ENCODE measurements around the gene ADSS2.

Gene ADSS2

DNA sequence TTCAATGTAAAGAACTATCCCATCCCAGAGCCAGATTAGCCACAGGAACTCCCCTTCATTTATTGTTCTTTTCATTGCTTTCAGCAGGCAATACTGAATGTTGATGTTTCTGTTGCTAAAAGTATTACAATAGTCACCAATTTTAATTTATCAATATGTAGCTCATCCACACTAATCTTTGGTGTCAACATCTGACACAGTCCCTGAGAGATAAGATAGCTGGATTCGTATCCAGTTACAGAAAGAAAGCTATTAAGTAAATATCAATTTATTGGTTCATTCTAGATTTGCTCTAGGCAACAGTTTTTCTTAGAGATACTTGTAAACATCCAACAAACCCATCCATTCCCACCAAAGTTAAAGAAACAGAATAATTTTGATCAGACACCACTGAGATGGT lies 4.7 kb downstream of the ADSS2 start:
- in situ Hi-C loops (cut with MboI; ENCODE audit: low sequenced_read_pairs) = no loop called here

DNA sequence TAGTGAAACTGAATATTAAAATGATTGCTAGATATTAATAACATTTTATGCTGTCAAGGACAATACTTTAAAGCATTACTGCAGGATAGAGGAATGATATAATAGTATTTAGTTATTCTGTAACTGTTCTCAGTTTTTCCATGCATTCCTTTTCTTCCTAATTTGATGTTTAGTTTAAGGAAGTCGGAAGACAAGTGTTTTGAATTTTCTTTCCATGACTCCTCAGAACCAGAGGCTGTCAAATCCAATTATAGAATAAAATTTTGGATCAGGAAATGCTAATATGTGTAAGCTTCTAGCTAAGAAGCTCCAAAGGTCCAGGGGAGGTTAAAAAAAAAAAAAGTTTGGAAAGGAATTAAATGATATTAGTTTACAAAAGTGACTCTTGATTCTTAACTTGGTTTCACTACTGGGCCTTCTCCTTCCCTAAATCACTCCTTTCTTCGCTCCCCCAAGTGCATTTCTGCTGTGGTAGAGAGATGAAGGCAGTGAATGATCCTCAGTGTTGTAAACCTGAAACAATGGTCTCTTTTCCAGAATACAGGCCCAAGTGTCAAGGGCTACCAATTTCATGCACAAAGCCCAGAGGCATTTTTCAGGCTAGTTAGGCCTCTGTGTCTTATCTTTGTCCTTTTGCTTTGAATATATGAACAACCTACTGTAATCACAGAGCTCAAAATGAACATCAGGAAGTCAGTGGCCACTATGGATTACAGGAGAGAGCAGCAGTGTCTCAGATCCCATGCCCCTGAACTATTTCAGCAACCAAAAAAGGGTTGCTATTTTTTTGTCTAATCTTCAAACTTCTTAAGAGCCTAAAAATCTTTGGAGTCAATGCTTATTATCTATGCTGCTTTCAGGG lies 6.2 kb downstream of the ADSS2 start:
- in situ Hi-C loops (cut with MboI; ENCODE audit: low sequenced_read_pairs) = no loop called here

DNA sequence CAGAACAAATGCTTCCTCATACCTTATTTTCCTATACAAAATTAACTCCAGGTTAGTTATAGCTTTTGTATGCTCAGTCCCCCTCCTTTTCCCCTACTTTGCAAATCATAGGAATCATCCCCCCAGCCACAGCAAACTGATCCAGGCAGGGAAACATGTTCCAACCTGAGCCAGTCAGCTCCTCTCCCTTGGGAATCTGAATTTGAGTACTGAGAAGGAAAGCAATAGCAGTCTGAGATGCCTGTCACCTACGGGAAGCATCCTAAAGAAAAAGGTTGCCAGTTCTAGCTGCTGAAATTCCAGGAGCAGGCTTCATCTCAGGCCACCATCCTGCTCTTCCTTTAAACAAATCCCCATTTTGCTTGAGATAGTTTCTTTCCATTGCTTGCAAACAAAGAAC lies 6.9 kb downstream of the ADSS2 start:
- in situ Hi-C loops (cut with MboI; ENCODE audit: low sequenced_read_pairs) = no loop called here

DNA sequence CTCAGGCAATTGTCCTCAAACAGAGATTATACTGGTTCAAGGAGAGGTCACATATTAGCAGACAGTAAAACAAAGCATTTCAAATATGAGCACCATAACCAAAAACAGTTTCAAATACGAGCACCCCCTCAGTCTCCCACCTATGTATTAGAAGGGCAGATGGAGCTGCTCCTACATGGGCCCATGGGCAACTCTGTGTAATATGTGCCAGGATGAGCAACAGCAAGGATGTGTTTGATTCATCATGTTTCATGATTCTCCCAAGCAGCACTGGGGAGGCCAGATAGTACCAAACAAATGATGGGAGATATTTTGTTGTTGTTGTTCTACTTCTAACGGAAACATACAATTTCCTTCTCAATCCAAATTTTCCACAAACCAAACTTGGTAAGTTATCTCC lies 8.9 kb downstream of the ADSS2 start:
- in situ Hi-C loops (cut with MboI; ENCODE audit: low sequenced_read_pairs) = no loop called here

DNA sequence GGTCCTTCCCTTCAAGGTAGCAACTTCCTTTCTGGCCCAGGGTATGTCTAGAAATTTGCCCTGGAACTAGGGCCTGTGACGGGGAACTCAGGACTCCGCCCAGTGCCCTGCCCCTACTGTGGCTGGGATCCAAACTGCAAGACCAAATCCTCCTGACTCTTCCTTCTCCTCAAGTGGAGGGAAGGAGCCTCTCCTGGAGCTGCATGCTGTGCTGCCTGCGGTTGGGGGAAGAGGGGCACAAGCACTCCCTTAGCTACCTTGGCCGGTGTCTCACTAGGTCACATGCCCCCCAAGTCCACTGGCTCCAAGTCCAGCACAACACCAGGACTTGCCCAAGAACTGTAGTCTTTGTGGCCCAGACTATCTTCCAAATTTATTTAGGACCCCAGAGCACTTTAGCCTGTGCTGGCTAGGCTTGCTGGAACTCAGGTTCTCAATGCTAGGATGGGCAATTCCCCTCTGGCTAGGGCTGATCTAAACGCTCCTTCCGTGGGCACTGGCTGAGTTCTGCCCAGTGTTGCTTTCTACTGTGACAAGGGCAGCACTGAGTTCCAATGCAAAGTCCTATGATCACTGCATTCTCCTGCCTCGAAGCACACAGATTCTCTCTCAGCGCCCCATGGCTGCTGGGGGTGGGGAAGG lies 12.2 kb downstream of the ADSS2 start:
- in situ Hi-C loops (cut with MboI; ENCODE audit: low sequenced_read_pairs) = no loop called here

DNA sequence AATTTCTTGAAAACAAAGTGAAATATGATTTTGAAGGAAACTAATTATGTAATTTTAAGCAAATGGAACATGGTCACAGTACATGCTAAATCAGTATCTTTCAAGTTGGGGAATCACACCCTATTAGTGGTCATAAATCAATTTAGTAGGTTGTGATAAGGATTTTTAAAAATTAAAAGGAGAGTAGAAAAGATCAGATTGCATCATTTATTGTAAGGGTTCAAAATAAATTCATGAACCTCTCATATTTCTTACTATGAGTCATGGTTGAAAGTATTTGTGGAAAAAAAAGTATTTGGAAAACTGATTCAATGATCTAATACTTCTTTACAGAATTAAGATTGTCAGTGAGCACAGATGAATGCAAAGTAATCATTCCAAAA lies 14.6 kb downstream of the ADSS2 start:
- in situ Hi-C loops (cut with MboI; ENCODE audit: low sequenced_read_pairs) = no loop called here

DNA sequence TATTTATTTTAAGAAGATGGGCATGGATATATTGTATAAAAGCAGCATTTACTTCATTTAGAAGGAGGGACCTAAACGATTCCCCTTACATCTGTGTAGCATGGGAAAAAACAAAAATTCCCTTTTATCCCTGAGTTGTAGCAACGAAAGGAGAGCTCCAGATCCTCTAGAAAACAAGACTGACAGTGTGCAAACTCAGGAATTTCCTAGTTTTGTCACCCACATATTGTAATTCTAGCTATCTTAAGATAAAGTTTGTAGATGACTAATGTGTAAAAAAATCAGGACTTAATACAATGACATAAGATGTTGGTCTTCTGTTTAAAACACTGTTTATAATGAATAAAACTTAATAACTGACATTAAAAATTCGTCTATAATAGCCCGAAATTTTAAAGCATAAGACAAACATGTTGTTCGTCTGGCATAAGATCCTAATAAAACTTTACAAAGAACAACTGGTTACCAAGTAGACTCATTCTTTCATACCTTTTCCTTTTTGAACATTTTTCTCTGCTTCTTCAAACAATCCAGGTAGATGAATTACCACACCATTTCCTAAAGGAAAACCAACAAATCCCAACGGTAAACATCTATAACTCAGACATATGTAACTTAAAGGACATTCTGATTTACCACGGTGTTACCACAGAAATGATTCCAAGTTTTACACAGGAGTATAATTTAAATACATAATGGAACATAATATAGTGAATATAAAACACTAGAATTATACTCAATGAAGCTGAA lies 15.2 kb downstream of the ADSS2 start:
- in situ Hi-C loops (cut with MboI; ENCODE audit: low sequenced_read_pairs) = no loop called here

DNA sequence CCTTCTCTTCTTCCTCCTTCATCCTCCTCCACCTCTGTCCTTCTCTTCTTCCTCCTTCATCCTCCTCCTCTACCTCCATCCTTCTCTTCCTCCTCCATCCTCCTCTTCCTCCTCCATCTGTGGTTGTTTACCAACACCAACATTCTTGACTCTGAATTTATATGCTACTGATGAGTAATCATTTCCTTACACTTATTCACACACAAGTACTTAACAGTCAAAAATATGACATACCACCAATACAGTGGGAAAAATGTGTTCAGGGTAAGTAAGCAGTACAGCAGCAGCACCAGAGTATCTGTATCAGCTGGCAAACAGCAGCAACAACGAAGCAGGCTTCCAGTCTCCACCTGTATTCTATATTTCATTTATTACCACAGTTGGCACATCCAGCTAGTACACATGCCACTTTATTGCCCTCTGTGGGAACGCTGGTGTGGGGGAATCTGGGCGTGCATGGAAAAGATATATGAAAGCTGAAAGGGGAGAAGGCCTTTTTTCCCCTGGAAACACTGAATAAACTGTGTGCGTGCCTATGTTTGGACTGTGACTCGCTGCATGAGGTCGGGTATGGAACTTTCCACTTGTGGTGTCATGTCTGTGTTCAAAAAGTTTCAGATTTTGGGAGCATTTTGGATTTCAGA lies 16.0 kb downstream of the ADSS2 start:
- in situ Hi-C loops (cut with MboI; ENCODE audit: low sequenced_read_pairs) = no loop called here

DNA sequence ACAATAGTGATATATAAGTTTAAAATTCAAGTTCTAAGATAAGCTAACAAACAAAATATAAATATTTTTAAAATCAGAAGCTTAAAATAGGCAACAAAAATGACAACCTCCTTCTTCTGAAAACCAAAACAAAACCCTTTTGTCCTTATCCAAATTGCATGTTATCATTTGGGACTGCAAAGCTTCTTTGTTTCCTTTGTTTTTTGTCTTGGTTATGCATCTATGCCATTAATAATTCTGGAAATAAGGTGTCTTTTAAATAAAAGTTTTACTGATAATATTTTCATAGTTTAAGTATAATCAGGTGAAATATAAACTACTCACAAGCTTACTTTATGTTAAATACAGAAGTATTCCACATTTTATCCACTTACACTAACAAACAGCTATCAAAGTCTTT lies 20.5 kb downstream of the ADSS2 start:
- in situ Hi-C loops (cut with MboI; ENCODE audit: low sequenced_read_pairs) = no loop called here

DNA sequence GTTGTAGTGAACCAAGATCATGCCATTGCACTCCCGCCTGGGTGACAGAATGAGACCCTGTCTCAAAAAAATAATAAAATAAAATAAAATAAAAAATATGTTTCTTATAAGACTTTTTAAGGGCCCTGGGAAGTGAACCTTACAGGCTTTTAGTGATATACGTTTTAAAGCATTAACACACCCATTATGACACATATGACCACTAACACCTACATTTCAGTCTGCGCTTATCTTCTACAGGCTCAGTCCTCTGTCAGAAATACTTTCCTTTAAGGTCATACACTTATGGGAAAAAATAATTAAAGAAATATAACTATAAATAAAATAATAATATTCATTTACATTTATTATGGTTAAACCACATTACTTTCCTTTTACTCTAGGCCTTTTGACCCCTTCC lies 21.9 kb downstream of the ADSS2 start:
- in situ Hi-C loops (cut with MboI; ENCODE audit: low sequenced_read_pairs) = no loop called here

DNA sequence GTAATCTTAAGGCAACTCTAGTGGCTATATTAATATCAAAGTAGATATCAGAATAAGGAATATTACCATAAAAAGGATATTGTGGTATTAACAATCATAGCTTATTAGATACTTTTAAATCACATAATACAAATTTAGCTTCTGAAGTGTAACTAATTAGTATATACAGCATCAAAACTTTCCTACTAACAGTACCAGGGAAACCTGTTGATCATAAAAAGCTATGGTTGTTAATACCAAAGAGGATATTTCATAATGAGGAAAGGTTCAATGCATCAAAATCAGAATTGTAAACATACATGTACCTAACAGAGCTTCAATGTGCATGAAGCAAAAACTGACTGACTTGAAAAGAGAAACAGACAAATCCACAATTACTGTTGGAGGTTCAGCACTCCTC lies 24.1 kb downstream of the ADSS2 start:
- in situ Hi-C loops (cut with MboI; ENCODE audit: low sequenced_read_pairs) = no loop called here

DNA sequence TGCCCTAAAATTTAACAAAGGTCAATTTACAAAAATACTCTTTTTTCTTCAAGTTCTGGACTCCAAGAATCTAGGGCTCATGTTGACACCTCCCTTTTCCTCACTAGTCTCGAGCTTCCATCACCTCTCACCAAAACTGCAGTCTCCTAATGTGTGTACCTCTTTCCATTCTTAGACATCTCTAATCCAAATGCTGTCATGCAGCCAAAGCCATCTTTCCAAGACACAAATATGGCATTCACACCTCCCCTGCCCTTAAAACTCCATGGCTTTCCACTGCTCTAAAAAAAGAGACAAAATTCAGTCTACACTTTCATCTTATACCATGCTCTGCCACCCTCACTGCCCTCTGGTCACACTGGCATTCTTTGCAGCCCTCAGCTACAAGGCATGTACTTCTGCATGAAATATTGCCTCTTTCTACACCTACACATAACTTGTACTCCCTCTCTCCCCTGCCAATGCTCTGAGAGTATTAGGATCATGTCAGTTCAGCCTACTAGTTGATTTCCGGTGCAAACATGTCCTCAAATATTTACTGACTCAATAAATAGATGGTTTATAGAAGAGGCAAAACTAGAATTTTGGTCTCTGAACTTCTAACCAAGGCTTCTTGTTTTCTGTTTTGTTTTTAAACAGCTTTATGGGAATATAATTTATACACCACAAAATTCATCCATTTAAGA lies 26.9 kb downstream of the ADSS2 start:
- in situ Hi-C loops (cut with MboI; ENCODE audit: low sequenced_read_pairs) = no loop called here

DNA sequence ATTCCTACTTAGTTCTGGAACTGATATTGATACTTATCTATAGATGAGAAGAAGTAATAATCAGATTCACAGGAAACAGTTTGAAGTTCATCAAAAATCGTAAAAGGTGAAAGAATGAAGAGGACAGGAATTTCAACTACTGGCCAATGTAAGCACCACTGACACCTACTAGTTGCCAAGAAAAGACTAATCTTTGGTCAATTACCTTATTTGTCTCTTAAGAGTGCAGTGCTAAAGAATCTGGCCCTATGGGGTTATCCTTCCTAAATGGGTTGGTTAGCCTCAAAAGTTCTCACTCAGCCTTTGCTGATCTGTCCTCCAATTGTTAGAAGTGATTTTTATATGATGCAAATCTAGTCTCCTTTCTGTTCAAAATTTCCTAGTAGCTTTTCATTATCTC lies 29.5 kb downstream of the ADSS2 start:
- in situ Hi-C loops (cut with MboI; ENCODE audit: low sequenced_read_pairs) = no loop called here

DNA sequence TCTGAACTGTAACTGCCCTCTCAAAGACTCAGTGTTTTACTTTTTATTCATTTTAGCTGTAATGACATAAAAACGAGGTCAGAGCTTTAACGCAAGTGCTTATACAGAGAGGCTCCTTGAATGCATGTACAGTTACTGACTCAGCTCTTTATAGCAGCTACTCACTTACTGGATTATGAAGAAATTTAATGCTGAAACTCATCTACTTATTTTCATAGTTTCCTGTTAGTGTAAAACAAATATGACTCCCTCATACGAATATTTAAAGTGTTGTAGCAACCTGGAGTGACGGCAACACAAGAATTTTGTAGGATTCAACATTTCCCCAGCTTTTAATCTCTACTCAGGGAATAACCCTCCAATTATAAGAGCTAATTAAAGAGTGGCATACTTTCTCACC lies 32.7 kb downstream of the ADSS2 start:
- in situ Hi-C loops (cut with MboI; ENCODE audit: low sequenced_read_pairs) = no loop called here

DNA sequence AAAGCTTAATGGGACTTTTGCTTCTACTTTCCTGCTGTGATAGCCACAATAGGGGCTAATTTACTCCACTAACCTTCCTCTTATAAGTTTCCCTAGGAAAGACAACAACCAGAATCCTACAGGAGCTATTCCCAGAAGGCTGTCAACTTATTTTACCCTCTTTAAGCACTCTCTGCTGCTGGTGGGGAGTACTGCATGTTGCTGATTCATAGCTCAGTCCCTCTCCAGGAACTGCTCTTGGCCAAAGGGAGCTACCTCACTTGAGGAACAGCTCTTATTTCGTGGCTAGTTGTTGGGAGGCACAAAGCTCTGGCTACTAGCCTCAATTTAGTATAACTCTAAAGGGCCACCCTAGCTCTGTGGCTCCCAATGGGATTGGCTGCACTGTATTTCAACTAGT lies 37.2 kb downstream of the ADSS2 start:
- in situ Hi-C loops (cut with MboI; ENCODE audit: low sequenced_read_pairs) = no loop called here

DNA sequence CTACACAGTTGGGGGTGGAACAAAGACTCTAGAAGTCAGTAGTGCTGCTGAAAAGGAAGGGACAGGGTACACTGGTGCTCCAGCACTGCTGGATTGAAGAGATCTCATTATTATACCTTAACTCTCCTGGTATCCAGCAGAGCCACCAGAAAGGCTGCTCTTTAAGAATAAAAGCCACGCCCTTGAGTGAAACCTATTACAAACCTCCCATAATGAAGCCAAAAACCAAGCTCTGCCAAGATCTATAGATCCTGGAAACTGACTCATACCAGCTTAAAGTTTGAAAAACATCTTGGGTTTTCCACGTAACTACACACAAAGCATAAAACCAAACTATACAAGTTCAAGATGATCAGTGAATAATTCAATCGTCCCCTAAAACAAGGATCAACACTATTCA lies 38.0 kb downstream of the ADSS2 start:
- in situ Hi-C loops (cut with MboI; ENCODE audit: low sequenced_read_pairs) = no loop called here

DNA sequence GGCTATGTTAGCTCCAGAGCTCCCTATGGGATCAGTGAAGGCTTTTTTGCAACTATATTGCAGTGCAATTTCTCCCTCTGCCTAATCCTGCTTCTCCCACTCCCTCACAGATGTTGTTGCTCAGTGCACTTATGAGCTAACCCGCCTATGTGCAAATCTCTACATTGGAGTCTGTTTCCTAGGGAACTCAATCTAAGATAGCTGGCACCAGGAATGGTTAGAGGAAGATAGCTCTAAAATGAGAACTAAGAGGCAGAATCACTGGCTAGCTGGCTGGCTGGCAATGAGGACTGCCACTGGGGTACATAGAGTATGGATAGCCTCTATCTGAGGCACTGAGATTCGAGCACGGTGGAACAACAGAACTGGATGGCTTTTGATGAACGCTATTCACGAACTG lies 39.5 kb downstream of the ADSS2 start:
- in situ Hi-C loops (cut with MboI; ENCODE audit: low sequenced_read_pairs) = no loop called here

DNA sequence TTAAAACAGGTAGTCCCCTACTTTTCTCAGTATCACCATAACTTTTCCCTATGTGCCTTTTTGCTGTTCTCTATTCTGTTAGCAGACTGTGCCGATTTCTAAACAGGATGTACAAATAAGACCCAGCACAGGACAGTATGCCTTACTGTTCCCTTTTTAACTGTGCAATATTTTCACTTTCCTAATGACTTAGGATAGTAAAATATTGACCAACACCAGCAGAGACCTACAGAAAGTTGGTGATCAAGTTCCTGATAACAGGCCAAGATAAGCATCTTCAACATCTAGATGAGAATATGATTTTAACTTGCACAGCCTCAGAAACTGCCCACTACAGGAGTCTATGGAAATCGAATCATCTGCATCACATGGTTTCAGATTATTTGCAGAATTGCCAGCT lies 42.0 kb downstream of the ADSS2 start:
- in situ Hi-C loops (cut with MboI; ENCODE audit: low sequenced_read_pairs) = no loop called here

DNA sequence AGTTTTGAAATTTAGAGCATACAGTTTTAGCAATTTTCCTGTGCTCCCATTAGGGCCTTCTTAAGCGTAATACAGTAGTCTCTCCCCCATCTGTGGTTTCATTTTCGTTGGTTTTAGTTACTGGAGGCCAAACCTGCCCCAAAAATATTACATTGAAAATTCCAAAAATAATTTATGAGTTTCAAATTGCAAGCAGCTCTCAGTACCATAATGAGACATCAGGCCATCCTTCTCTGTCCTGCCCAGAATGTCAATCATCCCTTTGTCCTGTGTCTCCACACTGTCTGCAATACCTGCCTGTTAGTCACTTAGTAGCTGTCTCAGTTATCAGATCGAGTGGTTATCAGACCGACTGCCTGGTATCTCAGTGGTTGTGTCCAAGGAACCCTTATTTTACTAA lies 45.4 kb downstream of the ADSS2 start:
- in situ Hi-C loops (cut with MboI; ENCODE audit: low sequenced_read_pairs) = no loop called here

DNA sequence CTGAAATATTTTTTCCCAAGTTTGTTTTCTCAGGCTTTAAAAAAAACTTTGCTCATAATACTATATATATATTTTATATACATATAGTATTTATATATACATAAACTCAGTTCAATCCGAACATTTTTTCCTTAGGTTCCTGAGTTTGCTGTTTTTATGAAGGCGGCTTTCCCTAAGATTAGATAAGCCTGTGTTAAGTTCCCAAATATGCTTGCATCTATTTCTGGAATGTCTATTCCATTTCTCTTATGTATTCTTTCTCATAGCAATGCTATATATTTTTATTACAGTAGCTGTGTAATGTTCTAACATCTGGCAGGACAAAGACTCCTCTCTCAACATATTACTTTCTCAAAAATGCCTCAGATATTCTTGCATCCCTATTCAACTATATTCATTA lies 45.9 kb downstream of the ADSS2 start:
- in situ Hi-C loops (cut with MboI; ENCODE audit: low sequenced_read_pairs) = no loop called here

DNA sequence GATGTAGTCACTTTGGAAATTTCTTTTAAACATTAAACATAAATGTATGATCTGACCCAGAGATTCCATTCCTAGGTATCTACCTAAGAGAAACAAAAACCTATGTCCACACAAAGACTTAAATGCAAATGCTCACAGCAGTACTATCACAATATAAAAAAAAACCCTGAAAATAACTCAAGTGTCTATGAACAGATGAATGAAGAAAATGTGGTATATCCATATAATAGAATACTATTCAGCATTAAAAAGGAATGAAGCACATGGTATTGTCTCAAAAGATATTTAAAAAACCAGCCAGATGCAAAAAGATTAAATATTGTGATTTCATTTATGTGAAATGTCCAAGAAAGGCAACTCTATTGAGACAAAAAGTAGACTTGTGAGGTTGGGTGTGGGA lies 48.3 kb downstream of the ADSS2 start:
- in situ Hi-C loops (cut with MboI; ENCODE audit: low sequenced_read_pairs) = no loop called here
